Breast epithelium (tissue), 3 donors: ENCODE measurements around the gene PTPN1.

Source experiments
- CTCF ChIP-seq, 3 donors: fragments of 450-650 bp; IDR thresholded peaks; one replicate each; pipeline ENCODE4 v1.5.1; 2016 to 2017; ENCODE audit warnings: antibody characterized with exemption in 3 of 3, mild to moderate bottlenecking in 3 of 3, moderate library complexity in 3 of 3
- POLR2AphosphoS5 ChIP-seq, 3 donors: sonication (generic); formaldehyde crosslinking; IDR thresholded peaks; one replicate each; pipeline ENCODE4 v1.6.1; 2017; ENCODE audit warnings: antibody characterized with exemption in 3 of 3

- no peak for TF ChIP-seq POLR2AphosphoS5 (IDR thresholded peaks at IDR 0.05)
- TF ChIP-seq CTCF (IDR thresholded peaks at IDR 0.05) = no peak
Measured at GRCh38 chr20:50528804-50529351, 18.7 kb downstream of the PTPN1 start.
